K562 (cell line): ENCODE measurements around the gene RFC2. TPM values are rescaled to one million over a fixed set of nuclear protein-coding genes. Genes with fewer than 3 reads are reported as not detected.

Experiments
- BACH1 ChIP-seq: fragments of 200-800 bp; sonication (Bioruptor generic); IDR thresholded peaks from 2 replicates; pipeline ENCODE4 v1.6.1; 2016; ENCODE audit warnings: missing genetic modification characterization, missing compliant biosample characterization
- CHD1 ChIP-seq: fragments of 200-600 bp; sonication (generic); IDR thresholded peaks from one replicate; pipeline ENCODE4 v1.6.1; 2012; ENCODE audit warnings: mild to moderate bottlenecking, moderate library complexity, low read length, inconsistent platforms
- FOS ChIP-seq: IDR thresholded peaks from 3 replicates; pipeline ENCODE4 v1.6.1; 2011; ENCODE audit not compliant: insufficient read length; ENCODE audit errors: extremely low read depth
- GTF2A2 ChIP-seq: IDR thresholded peaks from 2 replicates; pipeline ENCODE4 v1.6.1; 2016; ENCODE audit warnings: mild to moderate bottlenecking, missing genetic modification characterization, missing compliant biosample characterization
- KLF6 ChIP-seq: fragments of 250-450 bp; sonication (Bioruptor Pico); IDR thresholded peaks from 2 replicates; pipeline ENCODE4 v1.4.0; 2020; ENCODE audit warnings: mild to moderate bottlenecking, moderate library complexity, borderline replicate concordance
- PKNOX1 ChIP-seq: fragments of 450-650 bp; IDR thresholded peaks from 2 replicates; pipeline ENCODE4 v1.6.1; 2016
- RAD51 ChIP-seq: fragments of 450-650 bp; IDR thresholded peaks from 2 replicates; pipeline ENCODE4 v1.7.1; 2016; ENCODE audit warnings: low read depth, mild to moderate bottlenecking, borderline replicate concordance
- TAF9B ChIP-seq: fragments of 450-650 bp; IDR thresholded peaks from 2 replicates; pipeline ENCODE4 v1.6.1; 2018; ENCODE audit warnings: mild to moderate bottlenecking; ENCODE audit not compliant: partially characterized antibody
- TFAM ChIP-seq: fragments of 250-450 bp; sonication (Bioruptor Pico); conservative IDR thresholded peaks from 2 replicates; pipeline ENCODE4 v1.5.0; 2021; ENCODE audit warnings: mild to moderate bottlenecking, moderate library complexity
- ZFP1 ChIP-seq: fragments of 450-650 bp; formaldehyde crosslinking; IDR thresholded peaks from 2 replicates; pipeline ENCODE4 v1.4.0; 2020; ENCODE audit warnings: mild to moderate bottlenecking, mixed read lengths
- ZFP30 ChIP-seq: fragments of 250-450 bp; sonication (Bioruptor Pico); IDR thresholded peaks from 2 replicates; pipeline ENCODE4 v1.8.0; 2022; ENCODE audit warnings: moderate library complexity, mild to moderate bottlenecking, inconsistent platforms, borderline replicate concordance
- ZNF507 ChIP-seq: conservative IDR thresholded peaks from 2 replicates; pipeline ENCODE4 v1.6.1; 2017; ENCODE audit warnings: missing genetic modification characterization, missing compliant biosample characterization
- ZNF639 ChIP-seq, 2 experiments: fragments of 200-800 bp in 1 of 2; sonication (Bioruptor generic) in 1 of 2; sonication (generic) in 1 of 2; formaldehyde crosslinking in 1 of 2; IDR thresholded peaks in 1 of 2; conservative IDR thresholded peaks in 1 of 2; 2 replicates each; pipeline versions ENCODE4 v1.5.0 to v1.6.1; 2016 to 2020; ENCODE audit warnings: missing compliant biosample characterization in 1 of 2, missing genetic modification characterization in 1 of 2, missing genetic modification reagents in 1 of 2
- polyA plus RNA-seq, 8 experiments: library from polyadenylated mRNA; depleted of rRNA in 4 of 8; stranded (reverse) in 5 of 8; unstranded in 3 of 8; fragments of >200 nt; fragmentation: Nextera tagmentation in 2 of 8; fragmentation: Illumina TruSeq in 1 of 8; extraction: Ambion mirVana in 2 of 8; extraction: Trizol in 1 of 8; gene quantifications; 2 replicates each; pipeline versions ENCODE4 v1.2.1 to v1.2.3, GENCODE V29; 2011 to 2014; ENCODE audit warnings: inconsistent platforms in 1 of 8, missing spikeins in 1 of 8
- total RNA-seq, 7 experiments: library from RNA; depleted of rRNA in 6 of 7; stranded (reverse); fragments of >200 nt in 6 of 7; fragmentation: Illumina TruSeq in 2 of 7; extraction: Trizol in 2 of 7; gene quantifications; 2 replicates each; pipeline versions ENCODE4 v1.2.1 to v1.2.3, GENCODE V29; 2011 to 2021; ENCODE audit warnings: low replicate concordance in 1 of 7
- TF ChIP-seq, protein P1 (sequence below): fragments of 450-650 bp; IDR thresholded peaks from 2 replicates; pipeline ENCODE4 v1.6.1; 2016; ENCODE audit warnings: low read depth
- TF ChIP-seq, protein P2 (sequence below): fragments of 450-650 bp; IDR thresholded peaks from one replicate; pipeline ENCODE4 v1.6.1; 2018; ENCODE audit warnings: mild to moderate bottlenecking, moderate library complexity; ENCODE audit not compliant: partially characterized antibody

The RFC2 gene
- total and polyA plus RNA-seq, 9 of the 15 experiments (the other 6 are each of a cell fraction or from before 2014, with no cell fraction given), result 32.5 to 161 (median 102) TPM

- TF ChIP-seq, protein P1, sequence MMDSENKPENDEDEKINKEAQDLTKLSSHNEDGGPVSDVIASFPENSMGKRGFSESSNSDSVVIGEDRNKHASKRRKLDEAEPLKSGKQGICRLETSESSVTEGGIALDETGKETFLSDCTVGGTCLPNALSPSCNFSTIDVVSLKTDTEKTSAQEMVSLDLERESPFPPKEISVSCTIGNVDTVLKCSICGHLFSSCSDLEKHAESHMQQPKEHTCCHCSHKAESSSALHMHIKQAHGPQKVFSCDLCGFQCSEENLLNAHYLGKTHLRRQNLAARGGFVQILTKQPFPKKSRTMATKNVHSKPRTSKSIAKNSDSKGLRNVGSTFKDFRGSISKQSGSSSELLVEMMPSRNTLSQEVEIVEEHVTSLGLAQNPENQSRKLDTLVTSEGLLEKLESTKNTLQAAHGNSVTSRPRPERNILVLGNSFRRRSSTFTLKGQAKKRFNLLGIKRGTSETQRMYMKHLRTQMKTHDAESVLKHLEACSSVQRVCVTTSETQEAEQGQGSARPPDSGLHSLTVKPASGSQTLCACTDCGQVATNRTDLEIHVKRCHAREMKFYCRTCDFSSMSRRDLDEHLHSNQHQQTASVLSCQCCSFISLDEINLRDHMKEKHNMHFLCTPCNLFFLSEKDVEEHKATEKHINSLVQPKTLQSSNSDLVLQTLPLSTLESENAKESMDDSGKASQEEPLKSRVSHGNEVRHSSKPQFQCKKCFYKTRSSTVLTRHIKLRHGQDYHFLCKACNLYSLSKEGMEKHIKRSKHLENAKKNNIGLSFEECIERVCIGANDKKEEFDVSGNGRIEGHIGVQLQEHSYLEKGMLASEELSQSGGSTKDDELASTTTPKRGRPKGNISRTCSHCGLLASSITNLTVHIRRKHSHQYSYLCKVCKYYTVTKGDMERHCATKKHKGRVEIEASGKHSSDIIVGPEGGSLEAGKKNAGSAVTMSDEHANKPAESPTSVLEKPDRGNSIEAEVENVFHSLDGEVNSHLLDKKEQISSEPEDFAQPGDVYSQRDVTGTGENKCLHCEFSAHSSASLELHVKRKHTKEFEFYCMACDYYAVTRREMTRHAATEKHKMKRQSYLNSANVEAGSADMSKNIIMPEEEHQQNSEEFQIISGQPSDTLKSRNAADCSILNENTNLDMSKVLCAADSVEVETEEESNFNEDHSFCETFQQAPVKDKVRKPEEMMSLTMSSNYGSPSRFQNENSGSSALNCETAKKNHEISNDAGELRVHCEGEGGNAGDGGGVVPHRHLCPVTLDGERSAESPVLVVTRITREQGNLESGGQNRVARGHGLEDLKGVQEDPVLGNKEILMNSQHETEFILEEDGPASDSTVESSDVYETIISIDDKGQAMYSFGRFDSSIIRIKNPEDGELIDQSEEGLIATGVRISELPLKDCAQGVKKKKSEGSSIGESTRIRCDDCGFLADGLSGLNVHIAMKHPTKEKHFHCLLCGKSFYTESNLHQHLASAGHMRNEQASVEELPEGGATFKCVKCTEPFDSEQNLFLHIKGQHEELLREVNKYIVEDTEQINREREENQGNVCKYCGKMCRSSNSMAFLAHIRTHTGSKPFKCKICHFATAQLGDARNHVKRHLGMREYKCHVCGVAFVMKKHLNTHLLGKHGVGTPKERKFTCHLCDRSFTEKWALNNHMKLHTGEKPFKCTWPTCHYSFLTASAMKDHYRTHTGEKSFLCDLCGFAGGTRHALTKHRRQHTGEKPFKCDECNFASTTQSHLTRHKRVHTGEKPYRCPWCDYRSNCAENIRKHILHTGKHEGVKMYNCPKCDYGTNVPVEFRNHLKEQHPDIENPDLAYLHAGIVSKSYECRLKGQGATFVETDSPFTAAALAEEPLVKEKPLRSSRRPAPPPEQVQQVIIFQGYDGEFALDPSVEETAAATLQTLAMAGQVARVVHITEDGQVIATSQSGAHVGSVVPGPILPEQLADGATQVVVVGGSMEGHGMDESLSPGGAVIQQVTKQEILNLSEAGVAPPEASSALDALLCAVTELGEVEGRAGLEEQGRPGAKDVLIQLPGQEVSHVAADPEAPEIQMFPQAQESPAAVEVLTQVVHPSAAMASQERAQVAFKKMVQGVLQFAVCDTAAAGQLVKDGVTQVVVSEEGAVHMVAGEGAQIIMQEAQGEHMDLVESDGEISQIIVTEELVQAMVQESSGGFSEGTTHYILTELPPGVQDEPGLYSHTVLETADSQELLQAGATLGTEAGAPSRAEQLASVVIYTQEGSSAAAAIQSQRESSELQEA, result 0 out of 2 replicates have a peak, but pooled peaks have one; percentile 21
- TF ChIP-seq ZNF507 (tag) (no peak), KLF6 (no peak), CHD1 (peak; percentile 50), ZFP1 (CRISPR knock-in tag) (no peak), GTF2A2 (tag) (no peak), RAD51 (no peak), BACH1 (tag) (no peak), ZFP30 (CRISPR knock-in tag) (no peak), TFAM (CRISPR knock-in tag) (no peak), ZNF639 (CRISPR knock-in tag; conservative IDR thresholded peaks at IDR 0.05 in 1 of 2, IDR thresholded peaks at IDR 0.05 in 1 of 2) (peak in 1 of 2 experiments; percentile 88; a peak in 2 of 4 replicates), PKNOX1 (peak; percentile 92), TAF9B (peak; percentile 41), FOS (no peak)
- TF ChIP-seq, protein P2, sequence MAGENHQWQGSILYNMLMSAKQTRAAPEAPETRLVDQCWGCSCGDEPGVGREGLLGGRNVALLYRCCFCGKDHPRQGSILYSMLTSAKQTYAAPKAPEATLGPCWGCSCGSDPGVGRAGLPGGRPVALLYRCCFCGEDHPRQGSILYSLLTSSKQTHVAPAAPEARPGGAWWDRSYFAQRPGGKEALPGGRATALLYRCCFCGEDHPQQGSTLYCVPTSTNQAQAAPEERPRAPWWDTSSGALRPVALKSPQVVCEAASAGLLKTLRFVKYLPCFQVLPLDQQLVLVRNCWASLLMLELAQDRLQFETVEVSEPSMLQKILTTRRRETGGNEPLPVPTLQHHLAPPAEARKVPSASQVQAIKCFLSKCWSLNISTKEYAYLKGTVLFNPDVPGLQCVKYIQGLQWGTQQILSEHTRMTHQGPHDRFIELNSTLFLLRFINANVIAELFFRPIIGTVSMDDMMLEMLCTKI, result no peak
Measured at GRCh38 chr7:74254129-74254857, at the start of gene RFC2 (continued).
